ENCODE results near the gene PLA2G6. TPM values are rescaled to one million over a fixed set of nuclear protein-coding genes. Genes with fewer than 3 reads are reported as not detected.

Gene PLA2G6
- total RNA-seq, 1 donor from 2014 or later, result 76.4 TPM

DNA sequence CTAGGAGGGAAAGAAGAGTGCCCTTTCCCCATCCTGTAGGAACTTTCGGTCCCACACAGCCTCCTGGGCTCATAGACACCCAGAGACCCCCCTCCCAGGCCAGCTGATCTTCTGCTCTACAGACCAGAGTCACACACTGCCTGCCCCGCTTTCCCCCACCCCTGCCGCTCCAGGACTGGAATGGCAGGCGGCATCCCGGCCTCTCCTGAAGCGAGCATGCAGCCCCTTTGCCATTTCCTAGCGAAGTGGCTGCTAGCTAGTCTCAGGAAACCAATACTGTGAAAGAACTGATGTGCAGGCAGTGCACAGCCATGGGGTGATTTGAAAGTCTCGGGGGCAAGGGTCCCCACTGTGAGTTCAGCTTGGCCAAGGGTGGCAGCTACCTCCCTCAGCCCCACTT is 116.1 kb downstream of the PLA2G6 start:
- Mint-ChIP-seq H3K9me3 (ENCODE audit: low read depth) (no peaks in the 10 kb centered on the region), H3K36me3 (ENCODE audit: insufficient read depth) (peaks cover 21% of the 10 kb centered on the region), H3K4me1 (ENCODE audit: low read depth) (no peaks in the 10 kb centered on the region), H3K4me3 (ENCODE audit: low read depth) (no peak overlapping the region), H3K27me3 (no peaks in the 10 kb centered on the region), H3K27ac (no peak overlapping the region)
- DNase-seq (ENCODE audit: low spot score, unreplicated experiment), result no peak
- TF ChIP-seq, protein P1, sequence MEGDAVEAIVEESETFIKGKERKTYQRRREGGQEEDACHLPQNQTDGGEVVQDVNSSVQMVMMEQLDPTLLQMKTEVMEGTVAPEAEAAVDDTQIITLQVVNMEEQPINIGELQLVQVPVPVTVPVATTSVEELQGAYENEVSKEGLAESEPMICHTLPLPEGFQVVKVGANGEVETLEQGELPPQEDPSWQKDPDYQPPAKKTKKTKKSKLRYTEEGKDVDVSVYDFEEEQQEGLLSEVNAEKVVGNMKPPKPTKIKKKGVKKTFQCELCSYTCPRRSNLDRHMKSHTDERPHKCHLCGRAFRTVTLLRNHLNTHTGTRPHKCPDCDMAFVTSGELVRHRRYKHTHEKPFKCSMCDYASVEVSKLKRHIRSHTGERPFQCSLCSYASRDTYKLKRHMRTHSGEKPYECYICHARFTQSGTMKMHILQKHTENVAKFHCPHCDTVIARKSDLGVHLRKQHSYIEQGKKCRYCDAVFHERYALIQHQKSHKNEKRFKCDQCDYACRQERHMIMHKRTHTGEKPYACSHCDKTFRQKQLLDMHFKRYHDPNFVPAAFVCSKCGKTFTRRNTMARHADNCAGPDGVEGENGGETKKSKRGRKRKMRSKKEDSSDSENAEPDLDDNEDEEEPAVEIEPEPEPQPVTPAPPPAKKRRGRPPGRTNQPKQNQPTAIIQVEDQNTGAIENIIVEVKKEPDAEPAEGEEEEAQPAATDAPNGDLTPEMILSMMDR (IDR thresholded peaks at IDR 0.05; ENCODE audit: unreplicated experiment), result no peak

DNA sequence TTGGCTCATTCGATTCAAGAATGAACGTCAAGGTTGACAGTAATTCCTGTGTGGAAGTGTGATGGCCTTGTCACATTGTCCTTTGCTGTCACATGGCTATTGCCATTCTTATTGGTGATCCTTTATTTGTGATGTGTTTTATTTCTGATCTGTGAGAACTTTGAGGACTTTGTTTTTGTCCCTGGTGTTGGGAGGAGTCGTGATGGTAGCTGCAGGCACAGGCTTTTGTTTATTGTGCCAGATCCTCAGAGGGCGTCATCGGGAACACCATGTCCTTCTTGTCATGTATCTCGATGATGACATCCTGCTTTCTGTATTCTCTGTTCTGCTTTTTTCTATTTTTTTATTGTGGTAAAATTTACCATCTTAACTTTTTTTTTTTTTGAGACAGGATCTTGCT is 118.8 kb downstream of the PLA2G6 start:
- no peak for DNase-seq (ENCODE audit: low spot score, unreplicated experiment)
- Mint-ChIP-seq H3K4me3 (ENCODE audit: low read depth) (no peak overlapping the region), H3K36me3 (ENCODE audit: insufficient read depth) (peaks cover 24% of the 10 kb centered on the region), H3K27ac (no peak overlapping the region), H3K4me1 (ENCODE audit: low read depth) (peaks cover 6% of the 10 kb centered on the region), H3K27me3 (no peaks in the 10 kb centered on the region), H3K9me3 (ENCODE audit: low read depth) (no peaks in the 10 kb centered on the region)
- TF ChIP-seq, protein P1 (IDR thresholded peaks at IDR 0.05; ENCODE audit: unreplicated experiment), result no peak

Other genes starting within 250 kb of the PLA2G6 start
- gene C22orf23, start 228.2 kb downstream of the PLA2G6 start, total RNA-seq, result 0.89 and 0.93 TPM in 2 replicates
- 80.0 and 83.1 TPM in 2 replicates for gene POLR2F, start 228.1 kb downstream of the PLA2G6 start, total RNA-seq
- 0.95 and 1.3 TPM in 2 replicates for gene SOX10, start 197.3 kb downstream of the PLA2G6 start, total RNA-seq
- gene PICK1, start 124.4 kb downstream of the PLA2G6 start, total RNA-seq, result 64.2 and 67.3 TPM in 2 replicates
- gene SLC16A8, start 97.6 kb downstream of the PLA2G6 start, total RNA-seq, result 2.6 and 3.0 TPM in 2 replicates
- gene BAIAP2L2, start 71.1 kb downstream of the PLA2G6 start, total RNA-seq, result 6.5 and 7.0 TPM in 2 replicates
- 8.4 and 10.2 TPM in 2 replicates for gene MAFF, start 20.2 kb upstream of the PLA2G6 start, total RNA-seq
- 67.3 and 71.7 TPM in 2 replicates for gene TMEM184B, start 91.2 kb upstream of the PLA2G6 start, total RNA-seq
- 246 and 250 TPM in 2 replicates for gene CSNK1E, start 135.6 kb upstream of the PLA2G6 start, total RNA-seq

All from progenitor cell of endocrine pancreas (in vitro differentiated cells).